Neural cell (in vitro differentiated cells): ENCODE data around the gene ZNF737. TPM values are rescaled to one million over a fixed set of nuclear protein-coding genes. Genes with fewer than 3 reads are reported as not detected.
"Not testable (repeated sequence)": the region's sequence is repeated elsewhere in the genome, so short reads cannot be mapped to it uniquely, and the experiment has no call there.

ENCODE experiments used
- H2AFZ ChIP-seq: fragments of 200-600, 300-800 bp; sonication (generic), shearing (Covaris generic); 2 replicates; pipeline ENCODE4 v1.6.0; 2014; ENCODE audit warnings: low read depth, mild to moderate bottlenecking, antibody characterized with exemption, low read length, moderate library complexity
- H3F3A ChIP-seq: fragments of 200-600 bp; shearing (Covaris generic); 2 replicates; pipeline ENCODE4 v1.6.1; 2016; ENCODE audit warnings: mild to moderate bottlenecking, moderate library complexity, mixed read lengths, antibody characterized with exemption, low read length; ENCODE audit not compliant: insufficient read depth, poor library complexity, severe bottlenecking
- H3K27ac ChIP-seq: fragments of 200-600, 300-800 bp; sonication (generic), shearing (Covaris generic); 2 replicates; pipeline ENCODE4 v1.5.1; 2014; ENCODE audit warnings: mild to moderate bottlenecking, low read length, moderate library complexity
- H3K27me3 ChIP-seq: fragments of 300-800, 200-600 bp; sonication (generic), shearing (Covaris generic); 2 replicates; pipeline ENCODE4 v1.6.0; 2014; ENCODE audit warnings: mild to moderate bottlenecking, low read depth, low read length, moderate library complexity; ENCODE audit not compliant: insufficient read depth
- H3K36me3 ChIP-seq: fragments of 300-800, 200-600 bp; sonication (generic), shearing (Covaris generic); 2 replicates; pipeline ENCODE4 v1.5.1; 2014; ENCODE audit warnings: mild to moderate bottlenecking, antibody characterized with exemption, low read length, moderate library complexity; ENCODE audit not compliant: insufficient read depth
- H3K4me2 ChIP-seq: fragments of 300-800, 200-600 bp; sonication (generic), shearing (Covaris generic); 2 replicates; pipeline ENCODE4 v1.6.0; 2014; ENCODE audit warnings: mild to moderate bottlenecking, low read length
- H3K4me3 ChIP-seq: fragments of 300-800, 200-600 bp; sonication (generic), shearing (Covaris generic); 2 replicates; pipeline ENCODE4 v1.5.1; 2014; ENCODE audit warnings: mild to moderate bottlenecking, low read length, moderate library complexity
- H3K79me2 ChIP-seq: fragments of 200-600 bp; shearing (Covaris generic); replicated peaks from 2 replicates; pipeline ENCODE4 v1.6.0; 2014; ENCODE audit warnings: mild to moderate bottlenecking, low read length, moderate library complexity; ENCODE audit not compliant: insufficient read depth
- H3K9ac ChIP-seq: fragments of 300-800, 200-600 bp; sonication (generic), shearing (Covaris generic); 2 replicates; pipeline ENCODE4 v1.6.1; 2016; ENCODE audit warnings: mild to moderate bottlenecking, low read length, mixed read lengths
- H3K9me2 ChIP-seq: fragments of 200-600 bp; shearing (Covaris generic); 2 replicates; pipeline ENCODE4 v1.6.1; 2016; ENCODE audit warnings: mild to moderate bottlenecking, low read length, mixed read lengths; ENCODE audit not compliant: insufficient read depth
- H3K9me3 ChIP-seq: fragments of 200-600, 300-800 bp; sonication (generic), shearing (Covaris generic); 2 replicates; pipeline ENCODE4 v1.6.1; 2016; ENCODE audit warnings: mild to moderate bottlenecking, mixed run types, low read length, moderate library complexity, mixed read lengths
- H4K20me1 ChIP-seq: fragments of 200-600 bp; shearing (Covaris generic); 2 replicates; pipeline ENCODE4 v1.6.1; 2016; ENCODE audit warnings: mild to moderate bottlenecking, mixed run types; ENCODE audit not compliant: insufficient read depth
- EP300 ChIP-seq: fragments of 450-650 bp; conservative IDR thresholded peaks from 2 replicates; pipeline ENCODE4 v1.6.1; 2014; ENCODE audit warnings: antibody characterized with exemption, mild to moderate bottlenecking, moderate library complexity; ENCODE audit not compliant: poor library complexity, severe bottlenecking
- EZH2 ChIP-seq: fragments of 200-600, 300-800 bp; shearing (Covaris generic), sonication (generic); IDR thresholded peaks from 2 replicates; pipeline ENCODE4 v1.6.1; 2014; ENCODE audit warnings: antibody characterized with exemption, low read length, borderline replicate concordance, mild to moderate bottlenecking; ENCODE audit not compliant: insufficient read depth, poor library complexity, severe bottlenecking
- MXI1 ChIP-seq: fragments of 450-650 bp; conservative IDR thresholded peaks from 2 replicates; pipeline ENCODE4 v1.6.1; 2014; ENCODE audit warnings: antibody characterized with exemption, mild to moderate bottlenecking; ENCODE audit not compliant: poor library complexity, severe bottlenecking
- POLR2AphosphoS5 ChIP-seq: IDR thresholded peaks from 2 replicates; pipeline ENCODE4 v1.6.1; 2012
- RAD21 ChIP-seq: fragments of 450-650 bp; conservative IDR thresholded peaks from 2 replicates; pipeline ENCODE4 v1.6.1; 2014; ENCODE audit warnings: antibody characterized with exemption, mild to moderate bottlenecking, moderate library complexity
- SMC3 ChIP-seq: fragments of 450-650 bp; conservative IDR thresholded peaks from 2 replicates; pipeline ENCODE4 v1.6.1; 2014; ENCODE audit warnings: antibody characterized with exemption, mild to moderate bottlenecking, moderate library complexity; ENCODE audit not compliant: poor library complexity
- TAF1 ChIP-seq: IDR thresholded peaks from 2 replicates; pipeline ENCODE4 v1.6.1; 2012; ENCODE audit warnings: low read depth
- polyA plus RNA-seq: library from polyadenylated mRNA; depleted of rRNA; stranded (reverse); fragments of >200 nt; gene quantifications from 2 replicates; pipeline ENCODE4 v1.2.3, GENCODE V29; 2014
- TF ChIP-seq, protein P1 (sequence below): IDR thresholded peaks from 2 replicates; pipeline ENCODE4 v1.6.1; 2012; ENCODE audit warnings: borderline replicate concordance
- TF ChIP-seq, protein P2 (sequence below): fragments of 450-650 bp; IDR thresholded peaks from 2 replicates; pipeline ENCODE4 v1.5.1; 2014; ENCODE audit warnings: antibody characterized with exemption, mild to moderate bottlenecking, moderate library complexity; ENCODE audit not compliant: poor library complexity, severe bottlenecking

ZNF737 gene
- polyA plus RNA-seq, 1 donor from 2014 or later: 103 TPM

DNA sequence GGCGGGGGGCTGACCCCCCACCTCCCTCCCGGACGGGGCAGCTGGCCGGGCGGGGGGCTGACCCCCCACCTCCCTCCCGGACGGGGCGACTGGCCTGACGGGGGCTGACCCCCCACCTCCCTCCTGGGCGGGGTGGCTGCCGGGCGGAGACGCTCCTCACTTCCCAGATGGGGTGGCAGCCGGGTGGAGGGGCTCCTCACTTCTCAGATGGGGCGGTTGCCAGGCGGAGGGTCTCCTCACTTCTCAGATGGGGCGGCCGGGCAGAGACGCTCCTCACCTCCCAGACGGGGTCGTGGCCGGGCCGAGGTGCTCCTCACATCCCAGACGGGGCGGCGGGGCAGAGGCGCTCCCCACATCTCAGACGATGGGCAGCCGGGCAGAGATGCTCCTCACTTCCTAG is 35.3 kb downstream of the ZNF737 start:
- H2AFZ ChIP-seq, H3K4me2 ChIP-seq, H3K79me2 ChIP-seq, H3K4me3 ChIP-seq, H3K27me3 ChIP-seq, H3K9me2 ChIP-seq, H3K36me3 ChIP-seq, H3K27ac ChIP-seq, H3K9ac ChIP-seq, H3F3A ChIP-seq, H3K9me3 ChIP-seq, H4K20me1 ChIP-seq: not testable (repeated sequence)

DNA sequence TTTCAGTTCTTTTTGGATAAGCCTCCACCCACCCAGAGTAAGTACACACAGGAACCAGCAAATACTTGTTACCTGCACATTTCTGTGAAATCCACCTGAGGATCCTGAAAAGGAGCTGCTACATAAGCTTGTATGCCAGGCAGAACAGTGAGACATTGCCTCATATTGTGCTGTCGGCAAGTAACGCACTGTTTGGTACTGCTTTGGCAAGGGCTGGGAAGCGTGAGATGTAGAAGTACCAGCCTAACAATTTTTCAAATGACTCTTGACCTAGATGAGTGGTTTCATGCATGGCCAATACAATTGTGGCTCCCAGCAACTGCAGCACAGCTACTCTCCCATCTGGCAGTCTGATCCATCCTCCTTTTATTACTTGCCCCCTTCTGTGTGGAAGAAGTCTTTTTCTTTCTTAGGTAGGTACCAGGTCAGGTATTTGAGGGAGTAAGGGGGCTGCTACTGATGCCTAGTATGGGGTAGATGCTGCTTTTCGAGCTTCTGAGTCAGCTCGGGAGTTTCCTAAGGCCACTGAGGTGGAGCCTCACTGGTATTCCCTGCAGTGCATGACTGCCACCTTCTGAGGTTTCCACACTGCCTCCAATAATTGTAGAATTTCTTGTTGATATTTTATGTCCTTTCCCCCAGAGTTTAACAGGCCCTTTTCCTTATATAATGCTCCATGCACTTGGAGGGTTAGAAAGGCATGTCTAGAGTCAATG is 52.2 kb downstream of the ZNF737 start:
- H3F3A ChIP-seq: no peaks in the 10 kb centered on the region
- no peak overlapping the region for H3K4me3 ChIP-seq
- no peaks in the 10 kb centered on the region for H3K27me3 ChIP-seq
- TF ChIP-seq EP300: no peak
- TF ChIP-seq, protein P1, sequence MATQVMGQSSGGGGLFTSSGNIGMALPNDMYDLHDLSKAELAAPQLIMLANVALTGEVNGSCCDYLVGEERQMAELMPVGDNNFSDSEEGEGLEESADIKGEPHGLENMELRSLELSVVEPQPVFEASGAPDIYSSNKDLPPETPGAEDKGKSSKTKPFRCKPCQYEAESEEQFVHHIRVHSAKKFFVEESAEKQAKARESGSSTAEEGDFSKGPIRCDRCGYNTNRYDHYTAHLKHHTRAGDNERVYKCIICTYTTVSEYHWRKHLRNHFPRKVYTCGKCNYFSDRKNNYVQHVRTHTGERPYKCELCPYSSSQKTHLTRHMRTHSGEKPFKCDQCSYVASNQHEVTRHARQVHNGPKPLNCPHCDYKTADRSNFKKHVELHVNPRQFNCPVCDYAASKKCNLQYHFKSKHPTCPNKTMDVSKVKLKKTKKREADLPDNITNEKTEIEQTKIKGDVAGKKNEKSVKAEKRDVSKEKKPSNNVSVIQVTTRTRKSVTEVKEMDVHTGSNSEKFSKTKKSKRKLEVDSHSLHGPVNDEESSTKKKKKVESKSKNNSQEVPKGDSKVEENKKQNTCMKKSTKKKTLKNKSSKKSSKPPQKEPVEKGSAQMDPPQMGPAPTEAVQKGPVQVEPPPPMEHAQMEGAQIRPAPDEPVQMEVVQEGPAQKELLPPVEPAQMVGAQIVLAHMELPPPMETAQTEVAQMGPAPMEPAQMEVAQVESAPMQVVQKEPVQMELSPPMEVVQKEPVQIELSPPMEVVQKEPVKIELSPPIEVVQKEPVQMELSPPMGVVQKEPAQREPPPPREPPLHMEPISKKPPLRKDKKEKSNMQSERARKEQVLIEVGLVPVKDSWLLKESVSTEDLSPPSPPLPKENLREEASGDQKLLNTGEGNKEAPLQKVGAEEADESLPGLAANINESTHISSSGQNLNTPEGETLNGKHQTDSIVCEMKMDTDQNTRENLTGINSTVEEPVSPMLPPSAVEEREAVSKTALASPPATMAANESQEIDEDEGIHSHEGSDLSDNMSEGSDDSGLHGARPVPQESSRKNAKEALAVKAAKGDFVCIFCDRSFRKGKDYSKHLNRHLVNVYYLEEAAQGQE: no peak
- no peak for TF ChIP-seq RAD21
- no peak for TF ChIP-seq SMC3
- TF ChIP-seq MXI1: no peak
- TF ChIP-seq, protein P2, sequence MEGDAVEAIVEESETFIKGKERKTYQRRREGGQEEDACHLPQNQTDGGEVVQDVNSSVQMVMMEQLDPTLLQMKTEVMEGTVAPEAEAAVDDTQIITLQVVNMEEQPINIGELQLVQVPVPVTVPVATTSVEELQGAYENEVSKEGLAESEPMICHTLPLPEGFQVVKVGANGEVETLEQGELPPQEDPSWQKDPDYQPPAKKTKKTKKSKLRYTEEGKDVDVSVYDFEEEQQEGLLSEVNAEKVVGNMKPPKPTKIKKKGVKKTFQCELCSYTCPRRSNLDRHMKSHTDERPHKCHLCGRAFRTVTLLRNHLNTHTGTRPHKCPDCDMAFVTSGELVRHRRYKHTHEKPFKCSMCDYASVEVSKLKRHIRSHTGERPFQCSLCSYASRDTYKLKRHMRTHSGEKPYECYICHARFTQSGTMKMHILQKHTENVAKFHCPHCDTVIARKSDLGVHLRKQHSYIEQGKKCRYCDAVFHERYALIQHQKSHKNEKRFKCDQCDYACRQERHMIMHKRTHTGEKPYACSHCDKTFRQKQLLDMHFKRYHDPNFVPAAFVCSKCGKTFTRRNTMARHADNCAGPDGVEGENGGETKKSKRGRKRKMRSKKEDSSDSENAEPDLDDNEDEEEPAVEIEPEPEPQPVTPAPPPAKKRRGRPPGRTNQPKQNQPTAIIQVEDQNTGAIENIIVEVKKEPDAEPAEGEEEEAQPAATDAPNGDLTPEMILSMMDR: no peak
- TF ChIP-seq EZH2: no peak
- no peak for TF ChIP-seq POLR2AphosphoS5
- TF ChIP-seq TAF1: no peak
- H3K9me3 ChIP-seq: no peaks in the 10 kb centered on the region
- H3K9ac ChIP-seq: no peak overlapping the region
- no peaks in the 10 kb centered on the region for H4K20me1 ChIP-seq
- no peak overlapping the region for H3K4me2 ChIP-seq
- H3K9me2 ChIP-seq: no peaks in the 10 kb centered on the region
- H2AFZ ChIP-seq: no peak overlapping the region
- no peaks in the 10 kb centered on the region for H3K79me2 ChIP-seq
- no peaks in the 10 kb centered on the region for H3K36me3 ChIP-seq
- H3K27ac ChIP-seq: no peak overlapping the region

DNA sequence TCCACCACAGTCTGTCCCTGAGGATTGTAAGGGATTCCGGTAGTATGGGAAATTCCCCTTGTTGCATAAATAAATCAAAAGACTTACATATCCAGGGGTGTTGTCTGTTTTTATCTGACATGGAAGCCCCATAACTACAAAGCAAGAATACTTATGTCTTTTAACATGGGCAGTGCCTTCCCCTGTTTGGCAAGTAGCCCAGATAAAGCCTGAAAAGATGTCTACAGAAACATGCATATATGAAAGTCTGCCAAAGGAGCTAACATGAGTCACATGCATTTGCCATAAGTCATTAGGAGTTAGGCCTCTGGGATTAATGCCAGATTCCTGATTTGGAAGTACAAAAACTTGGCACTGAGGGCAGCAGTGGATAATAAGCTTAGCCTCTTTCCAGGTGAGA is 62.1 kb downstream of the ZNF737 start:
- TF ChIP-seq TAF1 (no peak), MXI1 (no peak), POLR2AphosphoS5 (no peak)
- TF ChIP-seq, protein P2: no peak
- Histone ChIP-seq H4K20me1 (no peaks in the 10 kb centered on the region), H3K27me3 (no peaks in the 10 kb centered on the region), H3K9me3 (no peaks in the 10 kb centered on the region), H3F3A (no peaks in the 10 kb centered on the region), H3K79me2 (no peaks in the 10 kb centered on the region), H3K4me3 (no peak overlapping the region), H3K9me2 (no peaks in the 10 kb centered on the region), H3K4me2 (no peak overlapping the region), H3K9ac (no peak overlapping the region), H2AFZ (no peak overlapping the region), H3K27ac (no peak overlapping the region), H3K36me3 (no peaks in the 10 kb centered on the region)
